ENCODE measurements around the gene SNX11.
"Not testable (repeated sequence)": the region's sequence is repeated elsewhere in the genome, so short reads cannot be mapped to it uniquely, and the experiment has no call there.

SNX11 gene, protein sequence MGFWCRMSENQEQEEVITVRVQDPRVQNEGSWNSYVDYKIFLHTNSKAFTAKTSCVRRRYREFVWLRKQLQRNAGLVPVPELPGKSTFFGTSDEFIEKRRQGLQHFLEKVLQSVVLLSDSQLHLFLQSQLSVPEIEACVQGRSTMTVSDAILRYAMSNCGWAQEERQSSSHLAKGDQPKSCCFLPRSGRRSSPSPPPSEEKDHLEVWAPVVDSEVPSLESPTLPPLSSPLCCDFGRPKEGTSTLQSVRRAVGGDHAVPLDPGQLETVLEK

GRCh38 chr17:48107137-48108055 is at the start of gene SNX11:
SNX11 (plus strand) TSS chr17:48107766; CDS start chr17:48112044, 4,278 bp downstream.
- DNase-seq: peak; percentile 96

GRCh38 chr17:48058393-48059124 is 49.0 kb upstream of the SNX11 start:
- DNase-seq: no peak

DNA sequence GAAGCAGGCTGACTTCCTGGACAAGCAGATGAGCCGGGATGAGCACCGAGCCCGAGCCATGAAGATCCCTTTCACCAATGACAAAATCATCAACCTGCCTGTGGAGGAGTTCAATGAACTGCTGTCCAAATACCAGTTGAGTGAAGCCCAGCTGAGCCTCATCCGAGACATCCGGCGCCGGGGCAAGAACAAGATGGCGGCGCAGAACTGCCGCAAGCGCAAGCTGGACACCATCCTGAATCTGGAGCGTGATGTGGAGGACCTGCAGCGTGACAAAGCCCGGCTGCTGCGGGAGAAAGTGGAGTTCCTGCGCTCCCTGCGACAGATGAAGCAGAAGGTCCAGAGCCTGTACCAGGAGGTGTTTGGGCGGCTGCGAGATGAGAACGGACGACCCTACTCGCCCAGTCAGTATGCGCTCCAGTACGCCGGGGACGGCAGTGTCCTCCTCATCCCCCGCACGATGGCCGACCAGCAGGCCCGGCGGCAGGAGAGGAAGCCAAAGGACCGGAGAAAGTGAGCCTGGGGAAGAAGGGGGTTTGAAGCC is 48.4 kb upstream of the SNX11 start:
- no peak for DNase-seq

- DNase-seq: no peak
These were observed 47.3 kb upstream of the SNX11 start for GRCh38 chr17:48060249-48060648.

DNA sequence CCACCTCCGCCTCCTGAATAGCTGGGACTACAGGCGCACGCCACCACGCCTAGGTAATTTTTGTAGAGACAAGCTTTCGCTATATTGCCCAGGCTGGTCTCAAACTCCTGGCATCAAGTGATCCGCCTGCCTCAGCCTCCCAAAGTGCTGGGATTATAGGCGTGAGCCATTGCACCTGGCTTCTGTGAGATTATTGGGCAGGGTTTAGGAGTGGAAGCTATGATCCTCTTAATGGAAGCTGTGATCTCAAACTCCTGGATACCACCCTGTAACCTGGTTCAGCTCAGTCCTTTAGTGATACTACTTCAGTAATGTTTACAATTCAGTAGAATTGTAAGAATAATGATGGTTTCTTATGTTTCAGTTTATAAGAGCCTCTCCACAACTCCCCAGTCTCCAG is 45.3 kb upstream of the SNX11 start:
- no peak for DNase-seq

DNA sequence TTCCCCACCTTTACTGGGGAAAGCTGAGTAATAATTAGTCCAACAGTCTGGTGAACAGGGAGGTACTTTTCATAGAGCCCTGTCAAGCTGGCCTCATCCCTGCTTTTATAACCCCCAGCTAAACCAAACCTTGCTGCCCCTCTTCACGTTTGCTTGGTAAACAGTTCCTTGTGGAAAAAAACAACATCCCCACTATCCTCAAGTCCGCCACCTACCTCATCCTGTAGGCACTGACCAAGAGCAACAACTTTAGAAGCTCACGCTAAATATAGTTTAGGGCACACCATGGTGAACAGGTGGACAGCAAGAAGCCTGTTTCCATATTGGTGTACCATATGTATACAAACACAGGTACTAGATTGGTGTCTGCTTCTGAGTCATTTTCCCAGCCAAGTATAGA is 42.9 kb upstream of the SNX11 start:
- no peak for DNase-seq

- DNase-seq: no peak
These were observed 41.4 kb upstream of the SNX11 start for GRCh38 chr17:48066192-48066591.

GRCh38 chr17:48066656-48067055 is 40.9 kb upstream of the SNX11 start:
- DNase-seq: no peak

DNA sequence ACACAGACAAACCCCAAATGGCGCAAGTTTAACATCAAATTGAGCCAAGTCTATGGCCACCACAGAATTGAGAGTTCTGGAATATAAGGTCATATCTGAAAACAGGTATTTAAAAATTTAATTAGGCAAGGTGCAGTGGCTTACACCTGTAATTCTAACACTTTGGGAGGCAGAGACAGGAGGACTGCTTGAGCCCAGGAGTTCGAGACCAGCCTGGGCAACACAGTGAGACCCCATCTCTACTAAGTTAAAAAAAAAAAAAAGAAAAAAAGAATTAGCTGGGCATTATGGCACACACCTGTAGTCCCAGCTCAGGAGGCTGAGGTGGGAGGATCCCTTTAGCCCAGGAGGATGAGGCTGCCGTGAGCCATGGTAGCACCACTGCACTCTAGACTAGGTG is 40.3 kb upstream of the SNX11 start:
- no peak for DNase-seq

- not testable (repeated sequence) for DNase-seq
These were observed 39.8 kb upstream of the SNX11 start for GRCh38 chr17:48067808-48068207.

DNA sequence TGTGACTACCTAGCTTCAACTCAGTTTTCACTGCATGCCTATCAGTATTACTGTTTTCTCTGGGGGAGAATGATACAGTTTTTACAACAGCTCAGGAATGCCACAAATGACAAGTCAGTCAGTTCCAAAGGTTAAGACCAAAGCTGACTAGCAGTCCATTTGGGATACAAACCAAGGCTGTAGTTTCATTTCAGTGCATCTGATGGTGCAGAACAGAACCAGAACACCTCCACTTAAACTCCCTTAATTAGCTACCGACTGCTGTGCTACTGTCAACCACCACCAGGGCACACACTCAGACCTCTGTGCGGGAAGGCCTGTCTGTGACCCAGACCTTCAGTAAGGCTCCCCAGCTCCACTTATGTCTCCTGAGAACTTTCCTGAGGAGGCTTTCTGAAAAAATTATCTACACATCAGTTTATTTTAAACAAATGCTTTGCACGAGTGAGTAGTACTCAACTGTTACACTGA is 39.0 kb upstream of the SNX11 start:
- no peak for DNase-seq

- no peak for DNase-seq
These were observed 37.4 kb upstream of the SNX11 start for GRCh38 chr17:48070195-48070594.

DNA sequence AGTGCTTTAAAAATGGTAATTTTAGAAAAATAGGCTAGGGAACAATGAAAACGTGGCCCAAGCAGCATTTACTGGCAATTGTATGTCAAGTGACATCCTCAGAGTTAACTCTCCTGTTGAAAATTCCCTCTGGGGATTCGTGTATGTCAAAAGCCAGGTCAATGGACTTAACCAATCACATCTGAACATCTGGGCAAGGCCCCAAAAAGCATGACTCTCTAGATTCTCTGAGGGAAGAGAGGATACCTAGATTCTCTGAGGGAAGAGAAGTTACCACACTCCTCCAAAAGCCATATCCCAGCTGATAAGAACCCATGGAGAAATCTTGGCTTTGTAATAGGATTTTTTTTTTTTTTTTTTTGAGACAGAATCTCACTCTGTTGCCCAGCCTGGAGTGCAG is 35.9 kb upstream of the SNX11 start:
- DNase-seq: no peak

DNA sequence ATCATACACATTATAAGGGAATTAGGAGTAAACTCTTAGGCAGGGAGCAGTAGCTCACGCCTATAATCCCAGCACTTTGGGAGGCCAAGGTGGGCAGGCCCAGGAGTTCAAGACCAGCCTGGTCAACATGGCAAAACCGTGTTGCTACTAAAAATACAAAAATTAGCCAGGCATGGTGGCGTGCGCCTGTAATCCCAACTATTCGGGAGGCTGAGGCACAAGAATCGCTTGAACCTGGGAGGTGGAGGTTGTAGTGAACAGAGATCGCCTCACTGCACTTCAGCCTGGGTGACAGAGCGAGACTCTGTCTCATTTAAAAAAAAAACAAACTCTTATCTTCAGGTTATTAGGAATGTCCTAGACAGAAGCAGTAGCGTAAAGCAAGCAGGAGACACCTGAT is 34.8 kb upstream of the SNX11 start:
- DNase-seq: not testable (repeated sequence)

DNA sequence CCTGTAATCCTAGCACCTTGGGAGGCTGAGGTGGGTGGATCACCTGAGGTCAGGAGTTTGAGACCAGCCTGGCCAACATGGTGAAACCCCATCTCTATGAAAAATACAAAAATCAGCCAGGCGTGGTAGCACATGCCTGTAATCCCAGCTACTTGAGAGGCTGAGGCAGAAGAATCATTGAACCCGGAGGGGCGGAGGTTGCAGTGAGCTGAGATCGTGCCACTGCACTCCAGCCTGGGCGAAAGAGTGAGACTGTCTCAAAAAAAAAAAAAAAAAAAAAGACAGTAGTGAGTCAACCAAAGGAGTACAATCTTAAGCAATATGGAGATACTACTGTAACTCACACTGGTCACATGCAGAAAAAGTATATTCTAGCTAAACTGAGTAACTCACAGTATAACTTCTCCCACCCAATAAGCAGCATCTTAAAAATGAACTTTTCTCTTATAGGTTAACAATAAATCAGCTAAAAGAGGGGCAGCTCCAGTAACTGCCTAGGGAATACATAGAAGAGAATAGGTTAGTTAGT is 33.9 kb upstream of the SNX11 start:
- DNase-seq: not testable (repeated sequence)

DNA sequence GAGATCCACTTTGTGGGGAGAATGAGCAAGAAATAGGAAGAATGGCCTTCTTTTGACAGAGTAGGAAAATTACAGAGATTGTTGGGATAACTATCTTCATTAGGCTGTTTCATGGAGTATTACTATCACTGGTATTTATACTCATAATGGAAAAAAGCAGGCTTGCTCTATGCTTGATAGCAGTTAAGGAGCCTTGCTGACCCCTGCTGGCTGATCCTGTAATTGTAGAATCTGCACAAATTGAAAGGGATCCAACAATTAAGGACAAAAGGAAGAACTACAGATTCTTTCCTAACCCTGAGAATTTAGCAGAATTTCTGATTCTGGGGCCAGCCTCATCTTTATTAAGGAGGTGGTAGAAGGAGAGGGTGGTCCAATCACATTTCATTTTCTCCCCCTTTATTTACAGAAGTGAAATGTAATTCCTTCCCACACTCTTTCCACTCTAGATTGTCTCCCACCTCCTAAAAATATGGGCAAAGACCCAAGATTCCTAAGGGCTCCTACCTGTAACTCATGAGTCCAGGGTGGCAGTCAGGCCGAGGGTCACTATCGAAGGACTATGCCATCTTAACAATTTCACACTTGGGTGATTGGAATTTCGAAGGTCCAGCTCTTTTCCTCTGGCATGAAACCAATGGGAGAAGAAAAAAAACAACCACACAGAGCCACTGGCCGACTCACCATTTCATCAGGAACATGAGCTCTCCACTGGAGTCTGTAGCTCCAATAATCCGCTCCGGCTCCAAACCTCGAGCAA is 33.1 kb upstream of the SNX11 start:
- DNase-seq: peak; percentile 21

- DNase-seq: not testable (repeated sequence)
These were observed 30.4 kb upstream of the SNX11 start for GRCh38 chr17:48077152-48077551.

DNA sequence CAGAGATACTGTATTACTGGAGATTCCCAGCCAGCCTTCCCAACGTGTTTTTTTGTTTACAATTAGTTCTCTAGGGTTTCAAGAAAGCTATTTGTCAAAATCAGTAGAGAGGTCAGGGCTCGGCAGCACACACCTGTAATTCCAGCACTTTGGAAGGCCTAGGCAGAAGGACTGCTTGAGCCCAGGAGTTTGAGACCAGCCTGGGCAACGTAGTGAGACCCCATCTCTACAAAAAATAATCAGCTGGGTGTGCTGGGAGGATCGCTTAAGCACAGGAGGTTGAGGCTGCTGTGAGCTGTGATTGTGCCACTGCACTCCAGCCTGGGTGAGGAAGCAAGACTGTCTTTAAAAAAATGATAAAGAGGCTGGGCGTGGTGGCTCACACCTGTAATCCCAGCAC is 25.7 kb upstream of the SNX11 start:
- no peak for DNase-seq

- DNase-seq: no peak
These were observed 22.6 kb upstream of the SNX11 start for GRCh38 chr17:48084932-48085331.

DNA sequence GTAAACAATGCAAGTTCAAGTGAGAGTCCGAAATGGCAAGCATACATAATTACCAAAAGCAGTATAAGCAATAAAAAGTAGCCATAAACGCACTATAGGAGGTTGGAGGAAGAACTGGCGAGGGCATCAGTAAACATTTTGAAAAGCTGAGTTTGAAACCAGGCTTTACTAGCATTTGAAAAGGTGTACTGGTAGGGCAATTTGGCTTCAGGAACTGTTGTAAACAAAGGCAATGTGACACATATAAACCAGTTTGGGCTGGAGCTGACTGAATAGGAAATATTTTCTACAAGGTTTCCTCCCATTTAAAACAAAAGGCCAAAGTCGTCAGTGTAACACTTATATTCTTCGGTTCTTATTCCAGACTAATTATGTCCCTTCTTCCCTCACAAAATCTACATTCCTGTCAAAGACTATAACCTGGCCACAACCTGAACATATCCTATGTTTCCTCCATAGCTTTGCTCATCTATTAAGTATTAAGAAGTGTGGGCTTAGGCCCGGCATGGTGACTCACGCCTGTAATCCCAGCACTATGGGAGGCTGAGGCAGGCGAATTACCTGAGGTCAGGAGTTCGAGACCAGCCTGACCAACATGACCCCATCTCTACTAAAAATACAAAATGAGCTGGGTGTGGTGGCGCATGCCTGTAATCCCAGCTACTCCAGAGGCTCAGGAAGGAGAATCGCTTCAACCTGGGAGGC is 14.1 kb upstream of the SNX11 start:
- DNase-seq: no peak

DNA sequence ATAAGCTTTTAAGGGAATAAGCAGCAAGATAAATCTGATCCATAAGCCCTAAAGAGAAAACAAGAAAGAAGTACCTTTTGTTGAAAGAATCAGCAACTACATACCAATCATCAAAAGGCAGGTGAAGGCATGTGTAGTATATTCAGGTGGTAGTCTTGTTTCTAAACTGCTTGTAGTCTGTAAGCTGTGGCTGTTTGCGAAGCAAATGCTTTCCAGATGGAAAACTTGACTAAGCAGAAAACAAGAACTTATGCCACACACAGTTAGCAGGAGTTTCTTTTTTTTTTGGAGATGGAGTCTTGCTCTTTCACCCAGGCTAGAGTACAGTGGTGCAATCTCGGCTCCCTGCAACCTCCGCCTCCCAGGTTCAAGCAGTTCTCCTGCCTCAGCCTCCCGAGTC is 12.0 kb upstream of the SNX11 start:
- DNase-seq: no peak

Data from NCI-H2171 treated with DMSO at 0.1 percent for 48 hours (cell line).